H1 (cell line): ENCODE data around the gene HDC. TPM values are rescaled to one million over a fixed set of nuclear protein-coding genes. Genes with fewer than 3 reads are reported as not detected.

ENCODE experiments used
- RAD21 ChIP-seq, 2 experiments: IDR thresholded peaks in 1 of 2; conservative IDR thresholded peaks in 1 of 2; 2 replicates each; pipeline ENCODE4 v1.6.1; 2011; ENCODE audit warnings: low read depth in 2 of 2, low read length in 2 of 2, improper control_type of control experiment in 1 of 2, inconsistent platforms in 1 of 2, mild to moderate bottlenecking in 1 of 2, moderate library complexity in 1 of 2
- polyA plus RNA-seq, 7 experiments: library from polyadenylated mRNA; depleted of rRNA in 3 of 7; stranded (reverse) in 5 of 7; unstranded in 2 of 7; fragments of >200 nt in 5 of 7; fragments of 200-250 nt in 2 of 7; gene quantifications; 1 replicate in 5 of 7; 2 replicates in 1 of 7; 4 replicates in 1 of 7; pipeline versions ENCODE4 v1.2.1 to v1.2.3, GENCODE V29; 2011 to 2013; ENCODE audit warnings: missing spikeins in 2 of 7, mixed read lengths in 2 of 7
- total RNA-seq: library from RNA; stranded (reverse); fragmentation: NEBNext Ultra II Directional; extraction: Animal tissue kit (Norgen Biotek cat#: 25700); gene quantifications from 2 replicates; pipeline ENCODE4 v1.2.1, GENCODE V29; 2021

The HDC gene
- total and polyA plus RNA-seq, 2 of the 8 experiments (the other 6 are each of a cell fraction or from before 2014, with no cell fraction given) = 0.20 to 0.22 TPM

- no peak for TF ChIP-seq RAD21 (IDR thresholded peaks at IDR 0.05 in 1 of 2, conservative IDR thresholded peaks at IDR 0.05 in 1 of 2; ENCODE audit: low read depth in 2 of 2, low read length in 2 of 2)
Observed at GRCh38 chr15:50227076-50227475, 38.5 kb downstream of the HDC start (continued).
